ENCODE measurements around the gene STAU1.
"Not testable (repeated sequence)": the region's sequence is repeated elsewhere in the genome, so short reads cannot be mapped to it uniquely, and the experiment has no call there.

The STAU1 gene

GRCh38 chr20:49203746-49204145, 15.6 kb upstream of the STAU1 start:
- DNase-seq (ENCODE audit: low read depth in 2 of 2) = no peak

GRCh38 chr20:49203011-49203410, 14.9 kb upstream of the STAU1 start:
- no peak for DNase-seq (ENCODE audit: low read depth in 2 of 2)

- DNase-seq (ENCODE audit: low read depth in 2 of 2) = no peak
Observed at GRCh38 chr20:49199729-49200293, 11.7 kb upstream of the STAU1 start.

GRCh38 chr20:49192944-49193518, 4.9 kb upstream of the STAU1 start:
- DNase-seq (ENCODE audit: low read depth in 2 of 2) = not testable (repeated sequence)

- DNase-seq (ENCODE audit: low read depth in 2 of 2) = no peak
Observed at GRCh38 chr20:49187330-49187850, 744 bp downstream of the STAU1 start.

- peak; percentile 67 to 75 for DNase-seq (ENCODE audit: low read depth in 2 of 2)
Observed at GRCh38 chr20:49186535-49187329, 1.4 kb downstream of the STAU1 start.

GRCh38 chr20:49185071-49185761, 2.9 kb downstream of the STAU1 start:
- no peak for DNase-seq (ENCODE audit: low read depth in 2 of 2)

- DNase-seq (ENCODE audit: low read depth in 2 of 2) = no peak
Observed at GRCh38 chr20:49184691-49185070, 3.5 kb downstream of the STAU1 start.

GRCh38 chr20:49184084-49184501, 4.0 kb downstream of the STAU1 start:
- not testable (repeated sequence) for DNase-seq (ENCODE audit: low read depth in 2 of 2)

- no peak for DNase-seq (ENCODE audit: low read depth in 2 of 2)
Observed at GRCh38 chr20:49183444-49183843, 4.7 kb downstream of the STAU1 start.

GRCh38 chr20:49181265-49181877, 6.8 kb downstream of the STAU1 start:
- no peak for DNase-seq (ENCODE audit: low read depth in 2 of 2)

- no peak for DNase-seq (ENCODE audit: low read depth in 2 of 2)
Observed at GRCh38 chr20:49179368-49180277, 8.5 kb downstream of the STAU1 start.

- no peak for DNase-seq (ENCODE audit: low read depth in 2 of 2)
Observed at GRCh38 chr20:49174183-49174582, 14.0 kb downstream of the STAU1 start.

- DNase-seq (ENCODE audit: low read depth in 2 of 2) = no peak
Observed at GRCh38 chr20:49172413-49172812, 15.7 kb downstream of the STAU1 start.

GRCh38 chr20:49171909-49172308, 16.2 kb downstream of the STAU1 start:
- DNase-seq (ENCODE audit: low read depth in 2 of 2) = no peak

- DNase-seq (ENCODE audit: low read depth in 2 of 2) = no peak
Observed at GRCh38 chr20:49170714-49171113, 17.4 kb downstream of the STAU1 start.

GRCh38 chr20:49169547-49169946, 18.6 kb downstream of the STAU1 start:
- no peak for DNase-seq (ENCODE audit: low read depth in 2 of 2)

- DNase-seq (ENCODE audit: low read depth in 2 of 2) = not testable (repeated sequence)
Observed at GRCh38 chr20:49168864-49169263, 19.3 kb downstream of the STAU1 start.

GRCh38 chr20:49167811-49168507, 20.2 kb downstream of the STAU1 start:
- no peak for DNase-seq (ENCODE audit: low read depth in 2 of 2)

All from stimulated activated CD8-positive, alpha-beta memory T cell treated with anti-CD3 and anti-CD28 coated beads, Interleukin-7, amount 100 ng/mL, for 4 hours (primary cell).